Parathyroid adenoma (tissue), 2 donors: ENCODE measurements around the gene PDE6H.

Experiments
- H2AFZ ChIP-seq: fragments of 300-600 bp; sonication (generic); one replicate; pipeline ENCODE4 v1.7.0; 2017; ENCODE audit warnings: antibody characterized with exemption, mild to moderate bottlenecking
- H3K27ac ChIP-seq: fragments of 300-600 bp; sonication (generic); one replicate; pipeline ENCODE4 v1.7.0; 2017
- H3K27me3 ChIP-seq: fragments of 300-600 bp; sonication (generic); one replicate; pipeline ENCODE4 v1.7.0; 2017; ENCODE audit warnings: low read length; ENCODE audit not compliant: control insufficient read depth, insufficient read depth
- H3K36me3 ChIP-seq: fragments of 300-600 bp; sonication (generic); one replicate; pipeline ENCODE4 v1.7.0; 2017; ENCODE audit warnings: low read length; ENCODE audit not compliant: control insufficient read depth, insufficient read depth
- H3K4me1 ChIP-seq: fragments of 300-600 bp; sonication (generic); one replicate; pipeline ENCODE4 v1.7.0; 2017; ENCODE audit warnings: control low read depth
- H3K4me2 ChIP-seq: fragments of 300-600 bp; sonication (generic); one replicate; pipeline ENCODE4 v1.7.0; 2017; ENCODE audit warnings: low read length
- H3K4me3 ChIP-seq: fragments of 300-600 bp; sonication (generic); one replicate; pipeline ENCODE4 v1.7.0; 2017; ENCODE audit warnings: low read depth, low read length
- H3K79me2 ChIP-seq: fragments of 300-600 bp; sonication (generic); one replicate; pipeline ENCODE4 v1.7.0; 2017; ENCODE audit warnings: control low read depth
- H3K9ac ChIP-seq: fragments of 300-600 bp; sonication (generic); one replicate; pipeline ENCODE4 v1.7.0; 2017; ENCODE audit warnings: mild to moderate bottlenecking
- H3K9me3 ChIP-seq: fragments of 300-600 bp; sonication (generic); one replicate; pipeline ENCODE4 v1.7.0; 2017; ENCODE audit warnings: low read length; ENCODE audit not compliant: control insufficient read depth
- CTCF ChIP-seq: fragments of 300-600 bp; sonication (generic); IDR thresholded peaks from one replicate; pipeline ENCODE4 v1.7.0; 2017; ENCODE audit warnings: antibody characterized with exemption, mild to moderate bottlenecking
- donor health status: primary hyperparathyroidism.

The PDE6H gene

DNA sequence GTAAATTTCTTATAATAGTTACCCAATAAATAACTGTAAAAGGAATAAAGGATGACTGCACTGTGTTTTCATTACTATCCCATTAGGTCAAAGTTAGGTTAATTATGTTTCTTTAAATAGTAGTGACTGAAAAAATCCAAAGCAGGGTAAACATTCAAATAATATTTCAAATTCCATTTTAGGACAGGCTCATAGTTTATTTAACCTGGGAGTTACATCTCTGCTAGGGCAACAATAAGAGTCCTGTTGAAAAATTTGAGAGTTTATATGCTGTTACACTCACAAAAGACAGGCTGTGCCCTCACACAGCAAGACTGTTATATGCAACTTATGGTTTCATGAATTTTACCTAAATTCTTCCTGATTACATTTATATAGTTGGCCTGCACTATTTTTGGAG is 42.5 kb upstream of the PDE6H start:
- TF ChIP-seq CTCF = no peak
- Histone ChIP-seq H3K27me3 (no peaks in the 10 kb centered on the region), H3K36me3 (no peaks in the 10 kb centered on the region), H3K79me2 (no peaks in the 10 kb centered on the region), H3K4me2 (no peak overlapping the region), H3K9me3 (no peaks in the 10 kb centered on the region), H3K27ac (no peak overlapping the region), H3K4me1 (no peaks in the 10 kb centered on the region), H3K9ac (no peak overlapping the region), H2AFZ (no peak overlapping the region), H3K4me3 (no peak overlapping the region)

DNA sequence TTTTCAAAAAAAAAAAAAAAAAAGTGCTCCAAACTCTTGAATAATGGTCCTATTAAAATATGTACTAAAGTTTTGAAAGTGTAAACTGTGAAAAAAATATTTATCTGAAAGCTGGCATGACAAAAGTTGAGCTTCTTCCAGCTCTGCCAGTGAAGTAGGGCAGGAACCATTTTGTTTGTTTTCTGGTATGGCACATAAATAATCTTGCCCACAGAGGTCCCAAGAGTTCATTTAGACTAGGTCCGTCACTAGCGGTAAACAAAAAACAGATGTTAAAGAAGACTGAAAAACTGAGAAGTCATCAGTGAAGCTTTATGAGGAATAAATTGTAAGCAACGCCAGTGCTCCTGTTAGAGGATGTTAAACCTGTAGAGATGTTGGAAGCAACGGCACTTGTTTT is 41.5 kb upstream of the PDE6H start:
- no peaks in the 10 kb centered on the region for H3K79me2 ChIP-seq
- H3K4me3 ChIP-seq = no peak overlapping the region
- TF ChIP-seq CTCF = no peak
- no peaks in the 10 kb centered on the region for H3K36me3 ChIP-seq
- no peak overlapping the region for H2AFZ ChIP-seq
- no peaks in the 10 kb centered on the region for H3K4me1 ChIP-seq
- H3K9me3 ChIP-seq = no peaks in the 10 kb centered on the region
- H3K27me3 ChIP-seq = no peaks in the 10 kb centered on the region
- no peak overlapping the region for H3K9ac ChIP-seq
- H3K4me2 ChIP-seq = no peak overlapping the region
- H3K27ac ChIP-seq = no peak overlapping the region

GRCh38 chr12:14931791-14932560 is 40.9 kb upstream of the PDE6H start:
- Histone ChIP-seq H3K27ac (no peak overlapping the region), H3K27me3 (no peaks in the 10 kb centered on the region), H3K36me3 (no peaks in the 10 kb centered on the region), H3K79me2 (no peaks in the 10 kb centered on the region), H3K4me3 (no peak overlapping the region), H3K4me1 (no peaks in the 10 kb centered on the region), H2AFZ (no peak overlapping the region), H3K4me2 (no peak overlapping the region), H3K9ac (no peak overlapping the region), H3K9me3 (no peaks in the 10 kb centered on the region)
- no peak for TF ChIP-seq CTCF

DNA sequence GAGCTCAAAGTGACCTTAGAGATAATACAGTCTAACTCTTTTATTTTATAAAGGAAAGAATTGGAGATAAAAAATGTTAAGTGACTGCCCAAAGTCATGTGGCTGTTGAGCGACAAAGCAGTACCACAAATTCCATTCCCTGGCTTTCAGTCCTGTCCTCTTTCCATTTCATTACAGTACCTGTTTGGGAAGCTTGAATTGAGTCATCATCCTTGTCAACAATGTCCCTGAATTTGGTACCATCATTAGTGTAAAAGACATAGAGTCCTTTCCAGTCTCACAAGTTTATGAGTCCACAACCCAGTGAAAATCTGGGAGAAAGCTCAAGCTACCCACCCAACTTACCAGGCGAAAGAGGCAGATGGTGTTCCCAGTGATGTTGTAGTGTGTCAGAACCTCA is 38.3 kb upstream of the PDE6H start:
- Histone ChIP-seq H3K27me3 (no peaks in the 10 kb centered on the region), H3K4me3 (no peak overlapping the region), H3K4me1 (no peaks in the 10 kb centered on the region), H2AFZ (no peak overlapping the region), H3K27ac (no peak overlapping the region), H3K79me2 (no peaks in the 10 kb centered on the region), H3K36me3 (no peaks in the 10 kb centered on the region), H3K4me2 (no peak overlapping the region), H3K9me3 (no peaks in the 10 kb centered on the region), H3K9ac (no peak overlapping the region)
- no peak for TF ChIP-seq CTCF

GRCh38 chr12:14935031-14935430 is 37.8 kb upstream of the PDE6H start:
- Histone ChIP-seq H3K4me1 (no peaks in the 10 kb centered on the region), H3K27me3 (no peaks in the 10 kb centered on the region), H3K79me2 (no peaks in the 10 kb centered on the region), H3K9ac (no peak overlapping the region), H3K4me3 (no peak overlapping the region), H3K9me3 (no peaks in the 10 kb centered on the region), H3K4me2 (no peak overlapping the region), H3K36me3 (no peaks in the 10 kb centered on the region), H2AFZ (no peak overlapping the region), H3K27ac (no peak overlapping the region)
- no peak for TF ChIP-seq CTCF
